Esophagus squamous epithelium (tissue), 4 donors: ENCODE data around the gene FCHSD2.

ENCODE experiments used
- CTCF ChIP-seq, 6 experiments: fragments of 450-650 bp in 4 of 6; fragments of 200-600 bp in 2 of 6; sonication (generic) in 2 of 6; IDR thresholded peaks; one replicate each; pipeline ENCODE4 v1.5.1; 2016 to 2019; ENCODE audit warnings: antibody characterized with exemption in 6 of 6, mild to moderate bottlenecking in 4 of 6, moderate library complexity in 4 of 6
- POLR2A ChIP-seq, 4 donors: fragments of 450-650 bp; IDR thresholded peaks; one replicate each; pipeline ENCODE4 v1.6.1; 2017; ENCODE audit warnings: antibody characterized with exemption in 4 of 4, mild to moderate bottlenecking in 4 of 4, moderate library complexity in 3 of 4

GRCh38 chr11:73113426-73113825, 28.7 kb downstream of the FCHSD2 start:
- TF ChIP-seq POLR2A (IDR thresholded peaks at IDR 0.05) (no peak), CTCF (IDR thresholded peaks at IDR 0.05) (no peak)
